T-helper 17 cell (primary cell): ENCODE results near the gene RAB3IL1. TPM values are rescaled to one million over a fixed set of nuclear protein-coding genes. Genes with fewer than 3 reads are reported as not detected.
"Not testable (repeated sequence)": the region's sequence is repeated elsewhere in the genome, so short reads cannot be mapped to it uniquely, and the experiment has no call there.

Source experiments
- ATAC-seq: fragments of 150-1000 bp; cut with Tn5 transposase; 2 replicates; pipeline ENCODE4 v1.10.0; 2021; ENCODE audit warnings: mild to moderate bottlenecking, moderate library complexity
- DNase-seq, 3 donors: peaks; one replicate each; pipeline versions ENCODE4 v3.0.0 to v3.0.0-alpha.2; 2020 to 2021
- H3K9me3 ChIP-seq: one replicate; pipeline ENCODE4 v1.7.0; 2013; ENCODE audit warnings: low read length, mild to moderate bottlenecking; ENCODE audit not compliant: control insufficient read depth, poor library complexity, severe bottlenecking
- H3K27ac Mint-ChIP-seq: one replicate; pipeline ENCODE4 v1.8.0; 2022; ENCODE audit warnings: mild to moderate bottlenecking, moderate library complexity, mixed read lengths
- H3K27me3 Mint-ChIP-seq: one replicate; pipeline ENCODE4 v1.8.0; 2022; ENCODE audit warnings: mixed read lengths
- H3K36me3 Mint-ChIP-seq: one replicate; pipeline ENCODE4 v1.8.0; 2022; ENCODE audit warnings: low read depth, mixed read lengths
- H3K4me1 Mint-ChIP-seq: one replicate; pipeline ENCODE4 v1.8.0; 2022; ENCODE audit warnings: mild to moderate bottlenecking, mixed read lengths
- H3K4me3 Mint-ChIP-seq: one replicate; pipeline ENCODE4 v1.8.0; 2022; ENCODE audit warnings: mild to moderate bottlenecking, moderate library complexity, mixed read lengths
- total RNA-seq, 4 donors: library from RNA in 2 of 4; stranded (reverse) in 2 of 4; gene quantifications; one replicate each; pipeline ENCODE4 v1.2.3 and lab custom pipeline; 2022 to 2026

RAB3IL1 gene
- total RNA-seq, 2 donors from 2014 or later = not detected

DNA sequence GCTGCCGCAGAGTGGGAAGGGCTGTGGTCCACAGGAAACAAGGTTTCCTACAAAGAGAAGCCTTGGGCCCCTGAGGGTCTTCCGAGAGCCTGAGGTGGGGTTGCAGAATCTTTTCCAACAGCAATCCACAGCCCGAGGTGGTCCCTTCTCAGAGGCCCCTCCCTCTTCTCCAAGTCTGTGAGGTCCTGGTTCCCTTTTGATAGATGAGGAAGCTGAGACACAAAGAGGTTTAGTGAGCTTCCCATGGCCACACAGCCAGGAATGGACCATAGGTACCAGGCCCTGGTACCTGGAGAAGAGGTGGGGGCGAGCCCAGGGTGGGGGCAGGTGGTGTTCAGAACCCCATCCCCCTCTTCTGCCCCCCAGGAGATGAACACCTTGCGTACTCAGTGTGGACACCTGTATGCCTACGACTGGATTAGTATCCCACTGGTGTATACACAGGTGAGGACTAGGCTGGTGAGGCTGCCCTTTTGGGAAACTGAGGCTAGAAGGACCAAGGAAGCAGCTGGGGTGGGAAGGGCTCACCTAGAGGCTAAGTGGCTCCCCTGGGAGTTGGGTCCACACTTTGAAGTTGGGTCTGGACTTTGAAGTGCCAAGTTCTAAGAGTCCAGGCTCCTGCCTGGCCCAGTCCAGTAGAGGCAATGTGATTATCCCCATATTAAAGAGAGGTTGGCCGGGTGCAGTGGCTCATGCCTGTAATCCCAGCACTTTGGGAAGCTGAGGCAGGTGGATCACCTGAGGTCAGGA is 39.8 kb upstream of the RAB3IL1 start:
- H3K9me3 ChIP-seq = no peaks in the 10 kb centered on the region
- no peak for DNase-seq
- Mint-ChIP-seq H3K4me1 (peaks cover 5% of the 10 kb centered on the region), H3K36me3 (no peaks in the 10 kb centered on the region), H3K27ac (peak overlapping the region; percentile 29), H3K4me3 (no peak overlapping the region), H3K27me3 (peaks cover 19% of the 10 kb centered on the region)
- ATAC-seq = no peak

DNA sequence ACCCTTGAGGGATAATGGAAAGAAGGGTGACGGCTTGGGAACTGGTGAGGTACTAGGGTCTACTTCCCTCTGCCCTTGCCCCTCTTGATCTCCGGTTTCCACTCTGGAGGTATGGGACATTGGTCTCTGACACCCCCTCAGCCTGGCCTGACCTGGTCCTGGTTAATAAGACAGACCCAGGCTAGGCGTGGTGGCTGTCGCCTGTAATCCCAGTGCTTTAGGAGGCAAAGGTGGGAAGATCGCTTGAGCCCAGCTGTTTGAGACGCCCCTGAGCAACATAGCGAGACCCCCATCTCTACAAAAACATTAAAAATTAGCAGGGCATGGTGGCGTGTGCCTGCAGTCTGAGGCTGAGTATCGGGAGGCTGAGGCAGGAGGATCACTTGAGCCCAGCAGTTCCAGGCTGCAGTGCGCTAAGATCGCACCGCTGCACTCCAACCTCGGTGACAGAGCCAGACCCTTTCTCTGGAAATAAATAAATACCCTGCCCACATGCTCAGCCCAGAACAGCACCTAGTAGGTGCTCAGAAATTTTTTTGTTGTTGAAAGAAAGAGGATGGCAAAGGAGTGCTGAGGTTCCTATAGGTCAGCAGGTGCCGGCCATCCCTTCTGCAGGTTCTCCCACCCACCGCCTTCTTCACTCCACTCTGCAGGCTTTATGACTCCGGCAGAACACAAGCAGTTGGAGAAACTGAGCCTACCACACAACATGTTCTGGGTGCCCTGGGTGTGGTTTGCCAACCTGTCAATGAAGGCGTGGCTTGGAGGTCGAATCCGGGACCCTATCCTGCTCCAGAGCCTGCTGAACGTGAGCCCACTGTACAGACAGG is 39.0 kb upstream of the RAB3IL1 start:
- Mint-ChIP-seq H3K36me3 (no peaks in the 10 kb centered on the region), H3K4me1 (peaks cover 4% of the 10 kb centered on the region), H3K4me3 (no peak overlapping the region), H3K27ac (peak overlapping the region; percentile 29), H3K27me3 (peaks cover 19% of the 10 kb centered on the region)
- ATAC-seq = no peak
- DNase-seq = no peak
- H3K9me3 ChIP-seq = no peaks in the 10 kb centered on the region

DNA sequence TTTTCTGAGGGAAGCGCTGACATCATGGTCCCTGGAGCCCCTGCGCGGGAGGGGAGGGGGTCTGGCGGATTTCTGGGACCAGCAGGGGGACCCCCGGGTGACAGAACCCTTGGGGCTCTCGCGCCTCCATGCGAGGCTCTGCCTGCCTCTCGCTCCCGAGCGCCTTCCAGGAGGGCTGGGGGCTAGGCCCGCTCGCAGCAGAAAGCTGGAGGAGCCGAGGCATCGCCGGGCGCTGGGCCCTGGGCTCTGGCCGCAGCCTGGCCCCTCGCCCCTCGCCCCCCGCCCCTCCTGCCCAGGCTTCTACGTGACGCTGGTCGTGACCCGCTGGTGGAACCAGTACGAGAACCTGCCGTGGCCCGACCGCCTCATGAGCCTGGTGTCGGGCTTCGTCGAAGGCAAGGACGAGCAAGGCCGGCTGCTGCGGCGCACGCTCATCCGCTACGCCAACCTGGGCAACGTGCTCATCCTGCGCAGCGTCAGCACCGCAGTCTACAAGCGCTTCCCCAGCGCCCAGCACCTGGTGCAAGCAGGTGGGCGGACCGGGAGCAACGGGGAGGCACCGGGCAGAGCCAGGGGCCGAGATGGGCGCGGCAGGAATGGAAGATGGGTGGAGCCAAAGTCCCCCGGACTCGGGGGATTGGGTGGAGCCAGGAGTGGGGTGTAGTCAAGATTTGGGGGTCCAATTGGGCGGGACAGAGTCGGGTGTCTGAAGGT is 38.2 kb upstream of the RAB3IL1 start:
- Mint-ChIP-seq H3K27me3 (peaks cover 19% of the 10 kb centered on the region), H3K27ac (no peak overlapping the region), H3K36me3 (no peaks in the 10 kb centered on the region), H3K4me3 (peak overlapping the region; percentile 70), H3K4me1 (peaks cover 4% of the 10 kb centered on the region)
- ATAC-seq = peak; percentile 73
- no peaks in the 10 kb centered on the region for H3K9me3 ChIP-seq
- no peak for DNase-seq

DNA sequence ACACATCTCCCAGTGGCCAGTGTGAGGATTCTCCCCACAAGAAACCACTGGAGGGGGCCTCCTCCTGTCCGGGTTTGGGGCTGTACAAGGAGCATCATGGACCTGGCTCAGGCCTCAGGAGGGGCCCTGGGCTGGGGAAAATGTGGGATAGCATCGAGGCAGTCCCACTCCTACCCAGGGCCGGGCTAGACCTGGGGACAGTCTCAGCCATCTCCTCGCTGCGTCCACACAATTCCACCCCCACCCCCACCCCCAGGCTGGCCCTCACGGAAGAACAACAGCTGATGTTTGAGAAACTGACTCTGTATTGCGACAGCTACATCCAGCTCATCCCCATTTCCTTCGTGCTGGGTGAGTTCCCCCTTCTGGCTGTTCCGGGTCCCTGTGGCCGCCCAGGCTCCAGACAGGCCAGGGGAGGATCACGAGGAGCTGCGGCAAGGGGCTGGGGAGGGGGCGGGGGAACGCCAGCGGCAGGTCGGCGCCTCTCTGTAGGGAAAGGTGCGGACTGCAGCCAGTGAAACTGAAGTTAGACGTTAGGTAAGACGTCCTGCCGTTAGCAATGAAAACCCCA is 37.6 kb upstream of the RAB3IL1 start:
- Mint-ChIP-seq H3K36me3 (no peaks in the 10 kb centered on the region), H3K4me3 (peak overlapping the region; percentile 21), H3K4me1 (peaks cover 7% of the 10 kb centered on the region), H3K27me3 (peaks cover 19% of the 10 kb centered on the region), H3K27ac (no peak overlapping the region)
- ATAC-seq (peak; percentile 24), DNase-seq (no peak)
- no peaks in the 10 kb centered on the region for H3K9me3 ChIP-seq

DNA sequence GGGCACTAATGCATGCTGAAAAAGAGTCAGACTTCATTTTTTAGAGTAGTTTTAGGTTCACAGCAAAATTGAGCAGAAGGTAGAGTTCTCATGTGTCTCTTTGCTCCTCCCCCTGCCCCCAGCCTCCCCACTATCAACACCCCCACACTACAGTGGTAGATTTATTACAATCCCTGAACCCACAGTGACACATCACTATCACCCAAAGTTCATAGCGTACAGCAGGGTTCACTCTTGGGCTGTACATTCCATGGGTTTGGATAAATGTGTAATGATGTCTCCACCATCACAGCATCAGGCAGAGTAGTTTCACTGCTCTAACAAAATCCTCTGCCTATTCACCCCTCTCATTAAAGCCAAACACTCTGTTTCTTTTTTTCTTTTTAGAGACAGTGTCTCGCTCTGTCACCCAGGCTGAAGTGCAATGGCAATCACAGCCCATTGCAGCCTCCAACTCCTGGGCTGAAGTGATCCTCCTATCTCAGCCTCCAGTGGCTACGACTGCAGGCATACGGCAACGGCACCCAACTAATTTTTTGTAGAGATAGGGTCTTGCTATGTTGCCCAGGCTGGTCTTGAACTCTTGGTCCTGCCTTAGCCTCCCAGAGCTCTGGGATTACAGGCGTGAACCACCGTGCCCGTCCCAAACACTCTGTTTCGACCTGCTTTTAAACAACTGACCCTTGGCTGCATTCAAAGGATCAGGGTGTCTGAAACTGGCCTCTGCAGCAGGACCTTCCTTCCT is 36.9 kb upstream of the RAB3IL1 start:
- H3K27me3 Mint-ChIP-seq = peaks cover 23% of the 10 kb centered on the region
- peaks cover 7% of the 10 kb centered on the region for H3K4me1 Mint-ChIP-seq
- no peak overlapping the region for H3K4me3 Mint-ChIP-seq
- DNase-seq = no peak
- no peak for ATAC-seq
- no peaks in the 10 kb centered on the region for H3K36me3 Mint-ChIP-seq
- H3K9me3 ChIP-seq = no peaks in the 10 kb centered on the region
- no peak overlapping the region for H3K27ac Mint-ChIP-seq

DNA sequence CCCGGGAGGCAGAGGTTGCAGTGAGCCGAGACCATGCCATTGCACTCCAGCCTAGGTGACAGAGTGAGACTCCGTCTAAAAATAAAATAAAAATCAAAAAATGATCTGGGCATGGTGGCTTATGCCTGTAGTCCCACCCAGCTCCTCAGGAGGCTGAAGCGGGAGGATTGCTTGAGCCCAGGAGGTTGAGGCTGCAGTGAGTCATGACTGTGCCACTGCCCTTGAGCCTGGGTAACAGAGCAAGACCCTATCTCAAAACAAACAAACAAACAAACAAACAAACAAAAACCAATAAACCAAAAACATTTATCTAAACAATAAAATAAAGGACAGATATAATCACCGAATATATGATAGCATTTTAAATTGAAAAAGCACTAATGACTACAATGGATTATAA is 36.3 kb upstream of the RAB3IL1 start:
- not testable (repeated sequence) for DNase-seq, H3K36me3 Mint-ChIP-seq, H3K27ac Mint-ChIP-seq, H3K4me3 Mint-ChIP-seq, ATAC-seq, H3K4me1 Mint-ChIP-seq, H3K9me3 ChIP-seq
- H3K27me3 Mint-ChIP-seq = peaks cover 27% of the 10 kb centered on the region

DNA sequence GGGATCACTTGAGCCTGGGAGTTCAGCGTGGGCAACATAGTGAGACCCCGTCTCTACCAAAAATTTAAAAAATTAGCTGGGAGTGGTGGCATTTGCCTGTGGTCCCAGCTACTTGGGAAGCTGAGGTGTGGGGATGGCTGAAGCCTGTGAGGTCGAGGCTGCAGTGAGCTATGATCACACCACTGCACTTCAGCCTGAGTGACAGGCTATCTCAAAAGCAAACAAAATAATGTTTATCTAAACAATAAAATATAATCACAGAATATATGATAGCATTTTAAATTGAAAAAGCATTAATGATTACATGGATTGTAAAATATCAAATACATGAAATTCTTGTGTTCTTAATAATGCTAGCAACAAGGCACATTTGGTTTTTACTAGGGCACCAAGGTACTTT is 35.5 kb upstream of the RAB3IL1 start:
- ATAC-seq = no peak
- Mint-ChIP-seq H3K36me3 (no peaks in the 10 kb centered on the region), H3K27me3 (peaks cover 27% of the 10 kb centered on the region), H3K4me3 (no peak overlapping the region), H3K4me1 (peaks cover 7% of the 10 kb centered on the region), H3K27ac (no peak overlapping the region)
- H3K9me3 ChIP-seq = no peaks in the 10 kb centered on the region
- DNase-seq = no peak

DNA sequence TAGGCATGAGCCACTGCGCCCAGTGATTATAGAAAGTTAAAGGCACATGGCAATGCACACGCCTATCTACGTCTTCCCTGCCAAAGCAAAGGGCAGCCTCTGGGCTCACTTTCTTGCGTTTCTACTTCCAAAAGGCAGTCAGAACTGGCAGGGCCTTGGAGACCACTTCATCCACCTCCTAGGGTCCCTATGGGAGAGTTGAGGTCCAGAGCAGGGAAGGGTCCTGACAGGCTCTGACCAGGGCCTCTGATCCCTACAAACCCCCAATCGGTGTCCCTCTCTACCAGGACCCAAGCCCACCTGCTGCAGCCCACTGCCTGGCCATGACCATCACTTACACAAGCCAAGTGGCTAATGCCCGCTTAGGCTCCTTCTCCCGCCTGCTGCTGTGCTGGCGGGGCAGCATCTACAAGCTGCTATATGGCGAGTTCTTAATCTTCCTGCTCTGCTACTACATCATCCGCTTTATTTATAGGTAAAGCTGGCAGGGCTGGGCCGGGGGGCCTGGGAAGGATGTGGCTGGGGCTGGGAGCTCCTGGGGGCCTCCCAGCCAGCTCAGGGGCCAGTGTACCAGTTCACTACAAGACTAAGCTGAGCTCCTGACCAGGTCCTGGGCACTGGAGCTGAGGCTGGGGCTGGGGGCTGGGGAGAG is 34.2 kb upstream of the RAB3IL1 start:
- H3K9me3 ChIP-seq = no peaks in the 10 kb centered on the region
- no peak overlapping the region for H3K27ac Mint-ChIP-seq
- H3K27me3 Mint-ChIP-seq = peaks cover 37% of the 10 kb centered on the region
- DNase-seq (no peak), ATAC-seq (no peak)
- H3K4me3 Mint-ChIP-seq = no peak overlapping the region
- H3K4me1 Mint-ChIP-seq = peaks cover 7% of the 10 kb centered on the region
- H3K36me3 Mint-ChIP-seq = no peaks in the 10 kb centered on the region

DNA sequence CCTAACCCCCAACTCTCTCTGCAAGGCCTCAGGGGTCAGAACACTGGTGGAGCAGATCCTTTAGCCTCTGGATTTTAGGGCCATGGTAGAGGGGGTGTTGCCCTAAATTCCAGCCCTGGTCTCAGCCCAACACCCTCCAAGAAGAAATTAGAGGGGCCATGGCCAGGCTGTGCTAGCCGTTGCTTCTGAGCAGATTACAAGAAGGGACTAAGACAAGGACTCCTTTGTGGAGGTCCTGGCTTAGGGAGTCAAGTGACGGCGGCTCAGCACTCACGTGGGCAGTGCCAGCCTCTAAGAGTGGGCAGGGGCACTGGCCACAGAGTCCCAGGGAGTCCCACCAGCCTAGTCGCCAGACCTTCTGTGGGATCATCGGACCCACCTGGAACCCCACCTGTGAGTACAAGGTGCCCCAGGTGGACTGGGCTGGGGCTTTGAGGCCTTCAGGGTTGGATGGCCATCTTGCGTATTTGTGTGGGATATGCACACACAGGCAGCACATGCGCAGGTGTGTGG is 32.7 kb upstream of the RAB3IL1 start, which contains the start of gene BEST1:
TSS of gene BEST1 (plus strand) at position 317 of the 513 bp plus-strand sequence. CDS start 1,456 bp downstream, outside the sequence.
- no peaks in the 10 kb centered on the region for H3K9me3 ChIP-seq
- H3K36me3 Mint-ChIP-seq = no peaks in the 10 kb centered on the region
- peak within 1 kb of the TSS; percentile 29 for H3K27ac Mint-ChIP-seq
- H3K4me3 Mint-ChIP-seq = no peak within 1 kb of the TSS
- DNase-seq (no peak), ATAC-seq (no peak)
- H3K27me3 Mint-ChIP-seq = peaks cover 30% of the 10 kb centered on the region
- peaks cover 7% of the 10 kb centered on the region for H3K4me1 Mint-ChIP-seq

DNA sequence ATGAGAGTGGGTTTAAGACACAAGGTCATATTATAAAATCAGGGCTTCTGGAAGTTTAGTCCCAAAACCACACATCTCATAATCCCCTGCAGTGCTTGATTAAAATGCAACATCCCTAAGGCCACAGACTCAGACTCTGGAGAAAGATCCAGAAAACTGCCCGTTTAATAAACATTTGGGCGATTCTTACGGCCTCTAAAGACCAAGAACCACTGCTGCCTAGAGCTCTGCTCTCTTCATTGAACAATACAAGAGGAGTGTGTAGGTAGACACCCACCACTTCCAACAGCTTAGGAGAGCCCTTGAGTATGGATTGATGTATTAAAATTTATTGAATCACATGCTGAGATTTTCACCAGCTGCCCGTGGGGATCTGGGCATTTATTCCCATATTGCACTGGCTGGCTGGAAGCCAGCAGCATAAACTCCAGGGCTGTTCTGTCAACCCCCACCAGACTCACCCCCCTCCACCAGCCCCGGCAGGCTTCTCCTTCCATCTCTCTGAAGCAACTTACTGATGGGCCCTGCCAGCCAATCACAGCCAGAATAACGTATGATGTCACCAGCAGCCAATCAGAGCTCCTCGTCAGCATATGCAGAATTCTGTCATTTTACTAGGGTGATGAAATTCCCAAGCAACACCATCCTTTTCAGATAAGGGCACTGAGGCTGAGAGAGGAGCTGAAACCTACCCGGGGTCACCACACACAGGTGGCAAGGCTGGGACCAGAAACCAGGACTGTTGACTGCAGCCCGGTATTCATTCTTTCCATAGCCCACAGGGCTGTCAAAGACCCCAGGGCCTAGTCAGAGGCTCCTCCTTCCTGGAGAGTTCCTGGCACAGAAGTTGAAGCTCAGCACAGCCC is 32.0 kb upstream of the RAB3IL1 start:
- Mint-ChIP-seq H3K4me1 (peaks cover 6% of the 10 kb centered on the region), H3K4me3 (no peak overlapping the region), H3K27ac (no peak overlapping the region), H3K27me3 (peaks cover 25% of the 10 kb centered on the region), H3K36me3 (no peaks in the 10 kb centered on the region)
- ATAC-seq (peak; percentile 36), DNase-seq (no peak)
- no peaks in the 10 kb centered on the region for H3K9me3 ChIP-seq

DNA sequence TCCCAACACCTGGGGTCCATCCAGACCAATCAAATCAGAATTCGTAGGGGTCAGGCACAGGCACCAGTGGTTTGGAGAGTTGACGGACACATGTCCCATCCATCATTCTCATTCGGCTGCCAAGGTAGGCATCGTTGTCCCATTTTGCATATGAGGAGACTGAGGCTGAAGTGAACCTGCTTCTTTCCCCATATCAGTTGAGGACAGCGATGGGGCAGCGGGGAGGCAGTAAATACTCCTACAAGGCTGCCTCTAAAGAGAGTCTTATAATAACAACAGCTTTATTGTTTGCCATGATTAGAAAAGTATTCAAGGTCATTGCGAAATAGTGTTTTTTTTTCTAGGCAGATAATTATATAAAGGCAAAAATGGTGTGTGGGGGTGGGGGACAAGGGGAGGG is 31.1 kb upstream of the RAB3IL1 start:
- H3K27ac Mint-ChIP-seq = no peak overlapping the region
- DNase-seq = no peak
- peaks cover 11% of the 10 kb centered on the region for H3K4me1 Mint-ChIP-seq
- H3K27me3 Mint-ChIP-seq = peaks cover 19% of the 10 kb centered on the region
- H3K4me3 Mint-ChIP-seq = no peak overlapping the region
- no peaks in the 10 kb centered on the region for H3K36me3 Mint-ChIP-seq
- no peaks in the 10 kb centered on the region for H3K9me3 ChIP-seq
- ATAC-seq = no peak
